Right atrium auricular region (tissue), 2 donors: Measurements from ENCODE around the gene TMEM255B. TPM values are rescaled to one million over a fixed set of nuclear protein-coding genes. Genes with fewer than 3 reads are reported as not detected.

Experiments used
- DNase-seq: peaks from one replicate; pipeline ENCODE4 v3.0.0-alpha.2; 2019; ENCODE audit warnings: low spot score
- H3K27ac ChIP-seq, 2 donors: fragments of 200-600 bp; sonication (generic); 1 replicate in 1 of 2; 2 replicates in 1 of 2; pipeline ENCODE4 v1.5.1; 2016 to 2019
- H3K27me3 ChIP-seq, 2 donors: fragments of 200-600 bp; sonication (generic); one replicate each; pipeline versions ENCODE4 v1.5.1 to v1.6.0; 2017 to 2019
- H3K36me3 ChIP-seq: fragments of 200-600 bp; sonication (generic); one replicate; pipeline ENCODE4 v1.5.1; 2016
- H3K4me1 ChIP-seq, 2 donors: fragments of 200-600 bp; sonication (generic); one replicate each; pipeline versions ENCODE4 v1.5.1 to v1.6.0; 2017 to 2019
- H3K4me3 ChIP-seq, 2 donors: fragments of 200-600 bp; sonication (generic); 1 replicate in 1 of 2; 2 replicates in 1 of 2; pipeline ENCODE4 v1.5.1; 2017 to 2019; ENCODE audit warnings: mild to moderate bottlenecking in 1 of 2, moderate library complexity in 1 of 2
- H3K9me3 ChIP-seq, 2 donors: fragments of 200-600 bp; sonication (generic); one replicate each; pipeline ENCODE4 v1.5.1; 2019
- CTCF ChIP-seq, 2 donors: fragments of 200-600 bp; sonication (generic); IDR thresholded peaks; one replicate each; pipeline ENCODE4 v1.5.1; 2019; ENCODE audit warnings: antibody characterized with exemption in 2 of 2
- total RNA-seq, 2 donors: library from RNA; depleted of rRNA; stranded (reverse); fragments of >200 nt; gene quantifications; one replicate each; pipeline ENCODE4 v1.1.0, GENCODE V29; 2016

Gene TMEM255B
- total RNA-seq, 2 donors from 2014 or later = 5.2 to 6.0 TPM

- Histone ChIP-seq H3K36me3 (no peaks in the 10 kb centered on the region), H3K27me3 (no peaks in the 10 kb centered on the region), H3K9me3 (no peaks in the 10 kb centered on the region), H3K4me1 (peaks cover 0 to 66% of the 10 kb centered on the region in 2 donors), H3K4me3 (no peak overlapping the region), H3K27ac (peak overlapping the region; percentile 13 to 84)
- peak; percentile 53 for DNase-seq
- TF ChIP-seq CTCF (IDR thresholded peaks at IDR 0.05) = no peak
Observed at GRCh38 chr13:113860665-113861432, 101.8 kb downstream of the TMEM255B start.

- H3K4me1 ChIP-seq = peaks cover 0 to 60% of the 10 kb centered on the region in 2 donors
- H3K9me3 ChIP-seq = no peaks in the 10 kb centered on the region
- no peaks in the 10 kb centered on the region for H3K36me3 ChIP-seq
- peak; percentile 49 for DNase-seq
- H3K27ac ChIP-seq = peak overlapping the region; percentile 84 to 89
- no peak for TF ChIP-seq CTCF (IDR thresholded peaks at IDR 0.05)
- no peaks in the 10 kb centered on the region for H3K27me3 ChIP-seq
- H3K4me3 ChIP-seq = no peak overlapping the region
Observed at GRCh38 chr13:113861433-113862030, 102.5 kb downstream of the TMEM255B start.

GRCh38 chr13:113862191-113862930, 103.3 kb downstream of the TMEM255B start:
- Histone ChIP-seq H3K36me3 (no peaks in the 10 kb centered on the region), H3K27me3 (no peaks in the 10 kb centered on the region), H3K27ac (peak overlapping the region; percentile 84 to 89), H3K9me3 (no peaks in the 10 kb centered on the region), H3K4me3 (peak overlapping the region; percentile 74 to 81), H3K4me1 (peaks cover 0 to 51% of the 10 kb centered on the region in 2 donors)
- DNase-seq = no peak
- no peak for TF ChIP-seq CTCF (IDR thresholded peaks at IDR 0.05)

GRCh38 chr13:113862931-113863523, 104.0 kb downstream of the TMEM255B start:
- peaks cover 0 to 45% of the 10 kb centered on the region in 2 donors for H3K4me1 ChIP-seq

More at GRCh38 chr13:113862931-113863523, 104.0 kb downstream of the TMEM255B start:
- Histone ChIP-seq H3K4me3 (peak overlapping the region; percentile 74 to 81), H3K36me3 (no peaks in the 10 kb centered on the region), H3K27me3 (no peaks in the 10 kb centered on the region), H3K9me3 (no peaks in the 10 kb centered on the region), H3K27ac (peak overlapping the region; percentile 84 to 89)
- no peak for TF ChIP-seq CTCF (IDR thresholded peaks at IDR 0.05)
- DNase-seq = no peak
